Fibroblast of gingiva (primary cell): ENCODE measurements around the gene EXOC8.

ENCODE experiments used
- DNase-seq: peaks from one replicate; pipeline ENCODE4 v3.0.0-alpha.2; 2011; ENCODE audit warnings: low read depth

Gene EXOC8, protein sequence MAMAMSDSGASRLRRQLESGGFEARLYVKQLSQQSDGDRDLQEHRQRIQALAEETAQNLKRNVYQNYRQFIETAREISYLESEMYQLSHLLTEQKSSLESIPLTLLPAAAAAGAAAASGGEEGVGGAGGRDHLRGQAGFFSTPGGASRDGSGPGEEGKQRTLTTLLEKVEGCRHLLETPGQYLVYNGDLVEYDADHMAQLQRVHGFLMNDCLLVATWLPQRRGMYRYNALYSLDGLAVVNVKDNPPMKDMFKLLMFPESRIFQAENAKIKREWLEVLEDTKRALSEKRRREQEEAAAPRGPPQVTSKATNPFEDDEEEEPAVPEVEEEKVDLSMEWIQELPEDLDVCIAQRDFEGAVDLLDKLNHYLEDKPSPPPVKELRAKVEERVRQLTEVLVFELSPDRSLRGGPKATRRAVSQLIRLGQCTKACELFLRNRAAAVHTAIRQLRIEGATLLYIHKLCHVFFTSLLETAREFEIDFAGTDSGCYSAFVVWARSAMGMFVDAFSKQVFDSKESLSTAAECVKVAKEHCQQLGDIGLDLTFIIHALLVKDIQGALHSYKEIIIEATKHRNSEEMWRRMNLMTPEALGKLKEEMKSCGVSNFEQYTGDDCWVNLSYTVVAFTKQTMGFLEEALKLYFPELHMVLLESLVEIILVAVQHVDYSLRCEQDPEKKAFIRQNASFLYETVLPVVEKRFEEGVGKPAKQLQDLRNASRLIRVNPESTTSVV

GRCh38 chr1:231337472-231338269 is at the start of gene EXOC8:
TSS of gene EXOC8 (minus strand) at chr1:231337852. CDS start at chr1:231337745, 107 bp downstream.
- peak; percentile 94 for DNase-seq

DNA sequence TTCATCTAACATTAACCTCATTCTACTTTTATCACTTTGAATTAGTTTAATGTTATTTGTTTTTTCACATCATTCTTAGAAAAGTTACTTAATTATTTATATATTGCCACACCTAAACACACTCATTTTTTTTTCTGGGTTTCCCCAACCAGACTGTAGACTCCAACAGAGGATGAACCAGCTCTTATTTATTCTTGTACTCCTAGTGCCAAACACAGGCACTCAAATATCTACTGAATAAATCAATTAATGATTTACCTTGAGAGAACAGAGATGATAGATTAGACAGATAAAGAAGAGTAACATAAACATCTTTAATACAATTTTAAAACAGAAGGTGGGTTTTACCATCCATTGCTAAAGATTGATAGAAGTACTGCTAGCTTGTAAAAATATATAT is 48.8 kb upstream of the EXOC8 start:
- no peak for DNase-seq

- DNase-seq: no peak
These were observed 47.7 kb upstream of the EXOC8 start for GRCh38 chr1:231385416-231385748.

GRCh38 chr1:231384696-231385415 is 47.2 kb upstream of the EXOC8 start:
- DNase-seq: no peak

- DNase-seq: peak; percentile 24
These were observed 45.7 kb upstream of the EXOC8 start for GRCh38 chr1:231383159-231383860.

DNA sequence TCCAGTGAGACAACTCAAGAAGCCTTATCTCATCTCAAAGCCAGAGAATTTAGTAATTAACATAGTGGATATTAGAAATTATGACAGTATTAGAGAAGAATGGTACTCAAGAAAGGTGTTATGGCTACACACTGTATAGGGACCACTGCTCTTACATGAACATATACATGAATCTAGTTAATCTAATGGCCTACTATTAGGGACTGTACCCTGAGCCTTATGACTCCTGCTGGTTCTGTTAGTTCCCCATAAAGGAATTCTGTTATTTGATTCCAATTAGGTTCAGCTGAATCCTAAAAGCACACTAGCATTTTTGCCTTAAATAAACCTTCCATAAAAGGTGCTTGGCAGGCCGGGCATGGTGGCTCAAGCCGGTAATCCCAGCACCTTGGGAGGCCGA is 44.8 kb upstream of the EXOC8 start:
- no peak for DNase-seq

DNA sequence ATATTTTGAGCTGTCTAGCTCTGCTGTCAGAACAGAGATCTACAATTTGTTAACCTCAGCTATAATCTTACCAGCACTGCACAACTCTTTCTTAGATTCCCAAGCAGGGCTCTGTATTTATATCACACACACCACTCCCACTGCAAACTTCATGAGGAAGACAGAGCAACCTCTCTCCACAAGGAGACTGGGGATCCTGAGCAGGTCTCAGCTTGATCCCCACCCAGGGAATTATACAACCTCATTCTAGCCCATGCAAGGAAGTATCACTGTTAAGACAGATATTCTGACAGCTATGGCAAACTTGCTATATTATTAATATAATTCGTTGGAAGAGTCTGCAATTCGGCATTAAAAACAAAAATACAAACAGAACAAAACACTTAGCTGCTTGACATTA is 44.1 kb upstream of the EXOC8 start:
- no peak for DNase-seq

DNA sequence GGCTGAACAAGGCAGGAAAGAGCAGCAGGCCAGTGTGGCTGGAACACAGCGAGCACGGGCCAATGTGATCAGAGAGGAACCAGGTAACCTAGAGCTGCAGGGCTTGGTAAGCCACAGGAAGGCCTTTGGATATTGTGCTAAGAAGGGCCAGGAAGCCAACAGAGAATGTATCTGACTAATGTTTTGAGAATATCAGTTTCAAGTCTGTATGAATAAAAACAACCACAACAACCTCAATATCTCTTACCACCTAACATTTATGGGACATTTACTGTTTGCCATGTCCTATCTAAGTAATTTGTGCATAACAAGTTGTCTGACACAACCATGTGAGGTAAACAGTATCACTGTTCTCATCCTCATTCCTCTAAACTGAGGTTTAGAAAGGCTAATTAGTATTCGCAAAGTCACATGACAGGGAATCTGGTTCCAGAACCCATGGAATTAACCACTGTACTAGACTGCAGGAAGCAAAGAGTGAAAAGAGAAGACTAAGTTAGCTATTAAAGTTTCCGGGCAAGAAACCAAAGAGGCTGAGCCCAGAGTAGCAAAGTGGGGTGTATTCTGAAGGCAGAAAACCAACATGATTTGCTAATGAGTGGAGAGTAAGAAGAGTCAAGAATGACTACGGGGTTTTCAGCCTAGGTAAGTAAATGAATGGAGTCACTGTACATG is 39.4 kb upstream of the EXOC8 start:
- DNase-seq: no peak

- DNase-seq: no peak
These were observed 38.4 kb upstream of the EXOC8 start for GRCh38 chr1:231376101-231376500.

DNA sequence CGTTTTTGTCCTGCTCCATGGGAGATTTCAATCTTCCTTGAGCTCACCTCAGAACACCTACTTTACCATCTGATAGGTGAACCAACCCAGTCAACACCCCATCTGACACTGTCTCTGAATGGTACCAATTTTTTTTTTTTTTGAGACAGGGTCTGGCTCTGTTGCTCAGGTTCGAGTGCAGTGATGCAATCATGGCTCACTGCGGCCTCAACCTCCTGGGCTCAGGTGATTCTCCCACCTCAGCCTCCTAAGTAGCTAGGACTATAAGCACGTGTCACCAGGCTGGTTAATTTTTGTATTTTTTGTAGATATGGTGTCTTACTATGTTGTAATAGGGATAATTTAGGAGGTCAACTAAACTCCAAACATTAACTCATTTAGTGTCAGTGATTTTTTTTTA is 36.7 kb upstream of the EXOC8 start:
- DNase-seq: no peak

DNA sequence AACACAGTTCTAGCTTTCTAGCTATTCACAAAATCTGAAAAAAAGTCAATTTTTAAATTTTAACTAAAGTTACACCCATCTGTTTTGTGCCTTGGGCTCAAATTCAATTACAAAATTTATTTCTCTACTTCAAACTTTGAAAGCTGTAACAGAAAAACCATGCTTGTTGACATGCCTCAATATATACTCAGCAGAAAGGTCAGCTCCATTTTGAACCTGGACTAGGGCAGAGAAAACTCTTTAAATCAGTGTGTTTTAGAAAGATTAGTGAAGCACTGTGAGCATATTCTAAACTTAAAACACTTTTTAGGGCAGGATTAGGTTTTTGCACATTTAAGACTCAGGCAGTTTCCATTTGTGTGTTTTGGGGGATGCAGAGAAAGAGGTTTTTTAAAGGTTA is 34.8 kb upstream of the EXOC8 start:
- DNase-seq: no peak

DNA sequence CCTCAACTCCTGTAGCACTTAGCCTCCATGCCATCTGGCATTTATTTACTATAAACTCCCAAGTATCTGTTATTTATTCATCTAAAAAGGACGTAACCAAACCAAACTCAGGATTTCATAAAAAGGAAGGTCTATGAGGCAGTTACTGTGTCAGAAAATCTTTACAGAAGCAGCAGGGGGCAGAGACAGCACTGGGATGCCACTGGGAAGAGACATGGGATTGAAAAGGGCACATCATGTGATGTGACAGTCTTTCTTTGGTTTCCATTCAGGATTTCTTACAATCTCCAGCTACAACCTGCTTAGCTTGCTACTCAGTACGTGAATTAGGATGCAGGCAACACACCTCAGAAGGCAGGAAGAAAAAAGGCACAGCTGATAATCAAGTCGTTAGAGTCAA is 31.6 kb upstream of the EXOC8 start:
- DNase-seq: no peak

DNA sequence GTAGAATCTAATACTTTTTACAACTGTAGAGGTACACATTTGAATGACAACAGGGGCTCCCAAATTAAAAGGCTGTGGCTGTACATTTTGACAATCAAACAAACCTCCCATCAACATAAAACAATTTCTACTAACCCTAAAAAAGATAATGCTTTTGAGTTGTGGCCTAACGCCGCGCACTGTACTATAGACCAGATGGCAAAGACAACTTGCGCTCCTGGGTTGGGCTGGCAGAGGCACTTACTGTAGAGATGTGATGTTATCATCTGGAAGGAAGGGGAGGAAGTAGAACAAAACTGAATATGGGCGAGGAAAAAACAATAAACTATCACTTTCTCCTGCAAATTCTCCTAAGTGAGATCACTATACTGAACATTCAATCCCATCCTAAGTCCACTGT is 26.5 kb upstream of the EXOC8 start:
- no peak for DNase-seq

- no peak for DNase-seq
These were observed 26.0 kb upstream of the EXOC8 start for GRCh38 chr1:231363624-231364023.

- no peak for DNase-seq
These were observed 24.7 kb upstream of the EXOC8 start for GRCh38 chr1:231362325-231362724.

- DNase-seq: peak; percentile 94
These were observed 21.5 kb upstream of the EXOC8 start for GRCh38 chr1:231359113-231359512.

DNA sequence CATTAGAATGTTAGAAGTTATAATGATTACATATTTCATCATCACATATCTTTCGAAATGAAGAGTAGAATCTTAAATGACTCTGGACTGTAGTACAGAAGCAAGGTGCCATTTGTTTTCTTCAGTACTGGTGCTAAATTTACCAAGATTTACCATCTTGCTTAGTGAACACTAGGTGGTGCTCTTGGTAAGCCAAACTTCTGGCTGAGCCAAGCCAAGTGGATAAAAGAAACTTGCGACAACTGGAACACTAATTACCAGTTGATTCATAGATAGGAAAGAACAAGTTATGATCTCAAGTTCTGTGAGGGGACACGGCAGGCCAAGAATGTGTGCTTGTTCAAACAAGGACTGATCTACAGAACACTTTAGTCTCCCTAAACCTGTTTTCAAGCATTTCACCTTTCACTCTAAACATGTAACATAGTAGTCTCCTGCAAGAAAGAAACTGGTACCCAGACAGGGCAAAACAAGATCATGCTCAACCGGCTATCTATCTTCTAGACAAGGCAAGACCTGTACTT is 20.2 kb upstream of the EXOC8 start:
- DNase-seq: peak; percentile 79

GRCh38 chr1:231357187-231357772 is 19.6 kb upstream of the EXOC8 start:
- no peak for DNase-seq

DNA sequence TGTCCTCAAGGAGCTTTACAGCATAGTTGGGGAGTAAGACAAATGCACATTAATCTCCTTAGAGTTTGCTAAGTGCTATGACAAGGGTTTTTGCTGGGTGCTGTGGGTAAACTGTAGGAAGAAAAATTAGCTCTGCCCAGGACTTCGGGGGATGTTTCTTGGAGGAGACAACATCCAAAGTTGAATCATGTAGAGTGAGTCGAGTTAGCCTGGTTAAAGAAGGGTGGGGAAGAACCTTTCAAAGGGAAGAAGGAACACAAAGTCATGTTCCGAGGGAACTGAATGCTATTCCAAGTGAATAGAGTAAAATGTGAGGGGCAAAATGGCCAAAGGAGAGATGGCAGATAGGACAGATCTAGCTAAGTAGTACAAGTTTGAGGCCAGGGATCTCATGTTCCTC is 17.5 kb upstream of the EXOC8 start:
- no peak for DNase-seq

DNA sequence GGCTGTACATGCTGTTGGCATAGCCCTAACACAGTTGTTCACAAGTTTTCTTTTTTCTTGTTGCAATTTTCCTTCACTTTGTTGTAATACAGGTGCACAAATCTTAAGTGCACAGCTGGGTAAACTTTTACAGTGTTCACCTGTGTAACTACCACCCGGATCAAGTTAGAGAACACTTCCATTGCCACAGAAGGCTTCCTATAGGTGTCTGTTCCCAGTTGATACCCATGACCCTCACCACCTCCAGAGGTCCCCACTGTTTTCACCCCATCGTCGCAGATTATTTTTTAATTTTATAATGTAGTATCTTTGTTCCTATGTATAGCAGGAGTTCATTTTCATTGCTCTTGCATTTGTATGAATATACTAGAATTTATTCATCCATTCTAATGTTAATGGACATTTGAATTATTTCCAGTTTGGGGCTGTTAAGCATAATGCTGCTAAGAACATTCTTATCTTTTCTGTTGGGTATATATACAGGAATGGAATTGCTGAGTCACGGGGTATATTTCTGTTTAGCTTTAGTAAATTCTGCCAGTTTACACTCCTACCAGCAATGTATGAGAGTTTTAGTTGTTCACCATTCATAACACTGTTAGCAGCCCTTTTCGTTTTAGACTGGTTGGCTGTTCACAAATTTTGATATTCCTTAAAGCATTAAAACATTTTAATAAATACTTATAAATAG is 16.8 kb upstream of the EXOC8 start:
- DNase-seq: peak; percentile 6
